ENCODE results near the gene SHMT2. TPM values are rescaled to one million over a fixed set of nuclear protein-coding genes. Genes with fewer than 3 reads are reported as not detected.

SHMT2 gene
- total and polyA plus RNA-seq, 2 experiments from 2014 or later = 125 to 387 TPM

DNA sequence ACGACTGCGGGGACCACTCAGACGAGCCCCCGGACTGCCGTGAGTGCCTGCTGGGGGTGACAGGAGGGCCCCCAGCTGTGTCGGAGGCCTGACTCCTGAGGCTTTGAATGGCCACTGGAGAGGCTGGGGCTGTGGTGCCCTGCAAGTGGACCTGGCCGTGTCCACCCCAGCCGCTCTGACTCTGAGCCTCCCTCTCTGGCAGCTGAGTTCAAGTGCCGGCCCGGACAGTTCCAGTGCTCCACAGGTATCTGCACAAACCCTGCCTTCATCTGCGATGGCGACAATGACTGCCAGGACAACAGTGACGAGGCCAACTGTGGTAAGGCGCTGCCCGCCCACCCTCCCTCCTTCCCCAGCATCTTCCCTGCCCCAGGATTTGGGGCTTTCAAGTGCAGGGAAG is 29.0 kb upstream of the SHMT2 start (continued):
- TF ChIP-seq ZNF331 (CRISPR knock-in tag; IDR thresholded peaks at IDR 0.05; ENCODE audit: low read depth) = no peak
- TF ChIP-seq, protein P1, sequence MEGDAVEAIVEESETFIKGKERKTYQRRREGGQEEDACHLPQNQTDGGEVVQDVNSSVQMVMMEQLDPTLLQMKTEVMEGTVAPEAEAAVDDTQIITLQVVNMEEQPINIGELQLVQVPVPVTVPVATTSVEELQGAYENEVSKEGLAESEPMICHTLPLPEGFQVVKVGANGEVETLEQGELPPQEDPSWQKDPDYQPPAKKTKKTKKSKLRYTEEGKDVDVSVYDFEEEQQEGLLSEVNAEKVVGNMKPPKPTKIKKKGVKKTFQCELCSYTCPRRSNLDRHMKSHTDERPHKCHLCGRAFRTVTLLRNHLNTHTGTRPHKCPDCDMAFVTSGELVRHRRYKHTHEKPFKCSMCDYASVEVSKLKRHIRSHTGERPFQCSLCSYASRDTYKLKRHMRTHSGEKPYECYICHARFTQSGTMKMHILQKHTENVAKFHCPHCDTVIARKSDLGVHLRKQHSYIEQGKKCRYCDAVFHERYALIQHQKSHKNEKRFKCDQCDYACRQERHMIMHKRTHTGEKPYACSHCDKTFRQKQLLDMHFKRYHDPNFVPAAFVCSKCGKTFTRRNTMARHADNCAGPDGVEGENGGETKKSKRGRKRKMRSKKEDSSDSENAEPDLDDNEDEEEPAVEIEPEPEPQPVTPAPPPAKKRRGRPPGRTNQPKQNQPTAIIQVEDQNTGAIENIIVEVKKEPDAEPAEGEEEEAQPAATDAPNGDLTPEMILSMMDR (conservative IDR thresholded peaks at IDR 0.05; ENCODE audit: low read depth in 2 of 2) = no peak
- TF ChIP-seq JUNB (IDR thresholded peaks at IDR 0.05; ENCODE audit: unreplicated experiment) = no peak

GRCh38 chr12:57201219-57201618 is 28.3 kb upstream of the SHMT2 start:
- no peak overlapping the region for H3K4me3 ChIP-seq
- H3K79me2 ChIP-seq (replicated peaks; ENCODE audit: insufficient read depth) = no peaks in the 10 kb centered on the region
- H3K4me1 ChIP-seq (ENCODE audit: insufficient read depth) = no peaks in the 10 kb centered on the region
- no peaks in the 10 kb centered on the region; the same call in 1 of the 2 replicates for H4K20me1 ChIP-seq (replicated peaks; ENCODE audit: insufficient read depth)
- no peak for ATAC-seq
- no peak overlapping the region for H3K4me2 ChIP-seq
- no peak overlapping the region for H2AFZ ChIP-seq
- H3K27ac ChIP-seq (ENCODE audit: low read depth) = no peak overlapping the region
- DNase-seq (ENCODE audit: low spot score) = no peak
- H3F3A ChIP-seq (replicated peaks; ENCODE audit: low read depth) = no peaks in the 10 kb centered on the region
- no peaks in the 10 kb centered on the region for H3K9me2 ChIP-seq (ENCODE audit: insufficient read depth)
- H3K27me3 ChIP-seq (ENCODE audit: insufficient read depth) = no peaks in the 10 kb centered on the region
- Mint-ChIP-seq H3K4me3 (no peak overlapping the region), H3K9me3 (no peaks in the 10 kb centered on the region; the same call in 2 of the 3 replicates), H3K27ac (no peak overlapping the region), H3K4me1 (no peaks in the 10 kb centered on the region), H3K27me3 (ENCODE audit: insufficient read depth, low read depth, poor library complexity) (peaks cover 14% of the 10 kb centered on the region), H3K36me3 (ENCODE audit: low read depth) (peaks cover 92% of the 10 kb centered on the region)
- peaks cover 31% of the 10 kb centered on the region for H3K36me3 ChIP-seq (ENCODE audit: insufficient read depth)
- no peak for TF ChIP-seq STAT1 (IDR thresholded peaks at IDR 0.05; ENCODE audit: unreplicated experiment)
- TF ChIP-seq, protein P2, sequence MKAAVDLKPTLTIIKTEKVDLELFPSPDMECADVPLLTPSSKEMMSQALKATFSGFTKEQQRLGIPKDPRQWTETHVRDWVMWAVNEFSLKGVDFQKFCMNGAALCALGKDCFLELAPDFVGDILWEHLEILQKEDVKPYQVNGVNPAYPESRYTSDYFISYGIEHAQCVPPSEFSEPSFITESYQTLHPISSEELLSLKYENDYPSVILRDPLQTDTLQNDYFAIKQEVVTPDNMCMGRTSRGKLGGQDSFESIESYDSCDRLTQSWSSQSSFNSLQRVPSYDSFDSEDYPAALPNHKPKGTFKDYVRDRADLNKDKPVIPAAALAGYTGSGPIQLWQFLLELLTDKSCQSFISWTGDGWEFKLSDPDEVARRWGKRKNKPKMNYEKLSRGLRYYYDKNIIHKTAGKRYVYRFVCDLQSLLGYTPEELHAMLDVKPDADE (IDR thresholded peaks at IDR 0.05) = no peak
- TF ChIP-seq EZH2phosphoT487 (IDR thresholded peaks at IDR 0.05; ENCODE audit: unreplicated experiment) = no peak
- no peak for TF ChIP-seq REST (IDR thresholded peaks at IDR 0.05; ENCODE audit: unreplicated experiment)
- TF ChIP-seq ZNF331 (CRISPR knock-in tag; IDR thresholded peaks at IDR 0.05; ENCODE audit: low read depth) = no peak
- TF ChIP-seq CREB1 (CRISPR knock-in tag; IDR thresholded peaks at IDR 0.05; ENCODE audit: low read depth) = no peak
- no peak for TF ChIP-seq ZNF114 (CRISPR knock-in tag; IDR thresholded peaks at IDR 0.05)
- no peak for TF ChIP-seq NANOG (IDR thresholded peaks at IDR 0.05; ENCODE audit: borderline replicate concordance)
- no peak for TF ChIP-seq EZH2 (IDR thresholded peaks at IDR 0.05; ENCODE audit: low read depth, unreplicated experiment)
- TF ChIP-seq, protein P3, sequence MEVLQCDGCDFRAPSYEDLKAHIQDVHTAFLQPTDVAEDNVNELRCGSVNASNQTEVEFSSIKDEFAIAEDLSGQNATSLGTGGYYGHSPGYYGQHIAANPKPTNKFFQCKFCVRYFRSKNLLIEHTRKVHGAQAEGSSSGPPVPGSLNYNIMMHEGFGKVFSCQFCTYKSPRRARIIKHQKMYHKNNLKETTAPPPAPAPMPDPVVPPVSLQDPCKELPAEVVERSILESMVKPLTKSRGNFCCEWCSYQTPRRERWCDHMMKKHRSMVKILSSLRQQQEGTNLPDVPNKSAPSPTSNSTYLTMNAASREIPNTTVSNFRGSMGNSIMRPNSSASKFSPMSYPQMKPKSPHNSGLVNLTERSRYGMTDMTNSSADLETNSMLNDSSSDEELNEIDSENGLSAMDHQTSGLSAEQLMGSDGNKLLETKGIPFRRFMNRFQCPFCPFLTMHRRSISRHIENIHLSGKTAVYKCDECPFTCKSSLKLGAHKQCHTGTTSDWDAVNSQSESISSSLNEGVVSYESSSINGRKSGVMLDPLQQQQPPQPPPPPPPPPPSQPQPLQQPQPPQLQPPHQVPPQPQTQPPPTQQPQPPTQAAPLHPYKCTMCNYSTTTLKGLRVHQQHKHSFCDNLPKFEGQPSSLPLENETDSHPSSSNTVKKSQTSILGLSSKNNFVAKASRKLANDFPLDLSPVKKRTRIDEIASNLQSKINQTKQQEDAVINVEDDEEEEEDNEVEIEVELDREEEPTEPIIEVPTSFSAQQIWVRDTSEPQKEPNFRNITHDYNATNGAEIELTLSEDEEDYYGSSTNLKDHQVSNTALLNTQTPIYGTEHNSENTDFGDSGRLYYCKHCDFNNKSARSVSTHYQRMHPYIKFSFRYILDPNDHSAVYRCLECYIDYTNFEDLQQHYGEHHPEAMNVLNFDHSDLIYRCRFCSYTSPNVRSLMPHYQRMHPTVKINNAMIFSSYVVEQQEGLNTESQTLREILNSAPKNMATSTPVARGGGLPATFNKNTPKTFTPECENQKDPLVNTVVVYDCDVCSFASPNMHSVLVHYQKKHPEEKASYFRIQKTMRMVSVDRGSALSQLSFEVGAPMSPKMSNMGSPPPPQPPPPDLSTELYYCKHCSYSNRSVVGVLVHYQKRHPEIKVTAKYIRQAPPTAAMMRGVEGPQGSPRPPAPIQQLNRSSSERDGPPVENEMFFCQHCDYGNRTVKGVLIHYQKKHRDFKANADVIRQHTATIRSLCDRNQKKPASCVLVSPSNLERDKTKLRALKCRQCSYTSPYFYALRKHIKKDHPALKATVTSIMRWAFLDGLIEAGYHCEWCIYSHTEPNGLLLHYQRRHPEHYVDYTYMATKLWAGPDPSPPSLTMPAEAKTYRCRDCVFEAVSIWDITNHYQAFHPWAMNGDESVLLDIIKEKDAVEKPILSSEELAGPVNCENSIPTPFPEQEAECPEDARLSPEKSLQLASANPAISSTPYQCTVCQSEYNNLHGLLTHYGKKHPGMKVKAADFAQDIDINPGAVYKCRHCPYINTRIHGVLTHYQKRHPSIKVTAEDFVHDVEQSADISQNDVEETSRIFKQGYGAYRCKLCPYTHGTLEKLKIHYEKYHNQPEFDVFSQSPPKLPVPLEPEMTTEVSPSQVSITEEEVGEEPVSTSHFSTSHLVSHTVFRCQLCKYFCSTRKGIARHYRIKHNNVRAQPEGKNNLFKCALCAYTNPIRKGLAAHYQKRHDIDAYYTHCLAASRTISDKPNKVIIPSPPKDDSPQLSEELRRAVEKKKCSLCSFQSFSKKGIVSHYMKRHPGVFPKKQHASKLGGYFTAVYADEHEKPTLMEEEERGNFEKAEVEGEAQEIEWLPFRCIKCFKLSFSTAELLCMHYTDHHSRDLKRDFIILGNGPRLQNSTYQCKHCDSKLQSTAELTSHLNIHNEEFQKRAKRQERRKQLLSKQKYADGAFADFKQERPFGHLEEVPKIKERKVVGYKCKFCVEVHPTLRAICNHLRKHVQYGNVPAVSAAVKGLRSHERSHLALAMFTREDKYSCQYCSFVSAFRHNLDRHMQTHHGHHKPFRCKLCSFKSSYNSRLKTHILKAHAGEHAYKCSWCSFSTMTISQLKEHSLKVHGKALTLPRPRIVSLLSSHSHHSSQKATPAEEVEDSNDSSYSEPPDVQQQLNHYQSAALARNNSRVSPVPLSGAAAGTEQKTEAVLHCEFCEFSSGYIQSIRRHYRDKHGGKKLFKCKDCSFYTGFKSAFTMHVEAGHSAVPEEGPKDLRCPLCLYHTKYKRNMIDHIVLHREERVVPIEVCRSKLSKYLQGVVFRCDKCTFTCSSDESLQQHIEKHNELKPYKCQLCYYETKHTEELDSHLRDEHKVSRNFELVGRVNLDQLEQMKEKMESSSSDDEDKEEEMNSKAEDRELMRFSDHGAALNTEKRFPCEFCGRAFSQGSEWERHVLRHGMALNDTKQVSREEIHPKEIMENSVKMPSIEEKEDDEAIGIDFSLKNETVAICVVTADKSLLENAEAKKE (CRISPR knock-in tag; IDR thresholded peaks at IDR 0.05) = no peak
- no peak for TF ChIP-seq JUNB (IDR thresholded peaks at IDR 0.05; ENCODE audit: unreplicated experiment)
- no peak for TF ChIP-seq POLR2AphosphoS5 (IDR thresholded peaks at IDR 0.05; ENCODE audit: low read depth)
